C1 segment of cervical spinal cord (tissue), 14 donors: ENCODE data around the gene SPATA12.
"Not testable (repeated sequence)": the region's sequence is repeated elsewhere in the genome, so short reads cannot be mapped to it uniquely, and the experiment has no call there.

Source experiments
- DNase-seq, 14 donors: peaks; one replicate each; lab custom pipeline; 2025; lab: John Stamatoyannopoulos, UW

The SPATA12 gene

GRCh38 chr3:57082481-57082880 is 22.0 kb downstream of the SPATA12 start:
- DNase-seq = no peak

- not testable (repeated sequence) for DNase-seq
Observed at GRCh38 chr3:57083266-57083995, 23.0 kb downstream of the SPATA12 start.

- DNase-seq = no peak
Observed at GRCh38 chr3:57085211-57085610, 24.7 kb downstream of the SPATA12 start.

- DNase-seq = peak in 6 of 14 donors; percentile 4 to 42 (median 19)
Observed at GRCh38 chr3:57086201-57086600, 25.7 kb downstream of the SPATA12 start.

GRCh38 chr3:57087361-57088092 is 27.1 kb downstream of the SPATA12 start:
- no peak for DNase-seq

GRCh38 chr3:57088503-57088902 is 28.0 kb downstream of the SPATA12 start:
- DNase-seq = no peak

GRCh38 chr3:57089043-57089442 is 28.6 kb downstream of the SPATA12 start:
- no peak for DNase-seq

- DNase-seq = no peak
Observed at GRCh38 chr3:57091521-57092273, 31.2 kb downstream of the SPATA12 start.

- DNase-seq = no peak
Observed at GRCh38 chr3:57093489-57093888, 33.0 kb downstream of the SPATA12 start.

- DNase-seq = no peak
Observed at GRCh38 chr3:57093971-57094535, 33.6 kb downstream of the SPATA12 start.

- no peak for DNase-seq
Observed at GRCh38 chr3:57094575-57094974, 34.1 kb downstream of the SPATA12 start.

- no peak for DNase-seq
Observed at GRCh38 chr3:57095363-57095762, 34.9 kb downstream of the SPATA12 start.

- DNase-seq = no peak
Observed at GRCh38 chr3:57097536-57097935, 37.1 kb downstream of the SPATA12 start.

GRCh38 chr3:57098418-57099310 is 38.2 kb downstream of the SPATA12 start:
- no peak for DNase-seq

- peak in 11 of 14 donors; percentile 9 to 54 (median 29) for DNase-seq
Observed at GRCh38 chr3:57100046-57100695, 39.7 kb downstream of the SPATA12 start.

- DNase-seq = no peak
Observed at GRCh38 chr3:57105585-57105984, 45.1 kb downstream of the SPATA12 start.

GRCh38 chr3:57108684-57109083 is 48.2 kb downstream of the SPATA12 start:
- DNase-seq = no peak

GRCh38 chr3:57109437-57110199 is 49.2 kb downstream of the SPATA12 start:
- no peak for DNase-seq

- no peak for DNase-seq
Observed at GRCh38 chr3:57110214-57110613, 49.8 kb downstream of the SPATA12 start.

GRCh38 chr3:57110798-57111197 is 50.3 kb downstream of the SPATA12 start:
- no peak for DNase-seq
